H54 (cell line): ENCODE measurements around the gene ORM1.
A peak's percentile ranks its signal among the peaks of the same experiment; 100 is the strongest.
"Not testable (repeated sequence)": the region's sequence is repeated elsewhere in the genome, so short reads cannot be mapped to it uniquely, and the experiment has no call there.

Experiments
- DNase-seq: peaks from one replicate; pipeline ENCODE4 v3.0.0; 2011; ENCODE audit warnings: low spot score, mixed read lengths; ENCODE audit not compliant: insufficient read length
- FAIRE-seq: peaks from 3 replicates; lab custom pipeline; 2011; peaks lifted over from hg19 to GRCh38; lab: Jason Lieb, UNC
- POLR2A ChIP-seq: IDR thresholded peaks from 2 replicates; pipeline ENCODE4 v1.6.1; 2011; ENCODE audit warnings: low read depth, mild to moderate bottlenecking, low read length

Gene ORM1

GRCh38 chr9:114319147-114319546 lies 3.8 kb upstream of the ORM1 start:
- FAIRE-seq: no peak
- TF ChIP-seq POLR2A: no peak
- no peak for DNase-seq

GRCh38 chr9:114320710-114321109 lies 2.2 kb upstream of the ORM1 start:
- DNase-seq: peak; percentile 33
- FAIRE-seq: not testable (repeated sequence)

- TF ChIP-seq POLR2A: no peak
- DNase-seq (no peak), FAIRE-seq (no peak)
Observed at GRCh38 chr9:114321759-114322158, 1.1 kb upstream of the ORM1 start.

GRCh38 chr9:114322160-114322818 lies 609 bp upstream of the ORM1 start:
- FAIRE-seq: not testable (repeated sequence)

GRCh38 chr9:114323849-114324248 lies 951 bp downstream of the ORM1 start:
- not testable (repeated sequence) for FAIRE-seq, DNase-seq

More at GRCh38 chr9:114322160-114322818, 609 bp upstream of the ORM1 start:
- not testable (repeated sequence) for DNase-seq

- DNase-seq (no peak), FAIRE-seq (no peak)
- TF ChIP-seq POLR2A: no peak
Observed at GRCh38 chr9:114324492-114324891, 1.6 kb downstream of the ORM1 start.

- not testable (repeated sequence) for DNase-seq, FAIRE-seq
Observed at GRCh38 chr9:114324965-114325364, 2.1 kb downstream of the ORM1 start.

- FAIRE-seq, DNase-seq: not testable (repeated sequence)
Observed at GRCh38 chr9:114325684-114326254, 2.9 kb downstream of the ORM1 start.

GRCh38 chr9:114327749-114328148 lies 4.9 kb downstream of the ORM1 start:
- no peak for TF ChIP-seq POLR2A
- no peak for FAIRE-seq
- DNase-seq: no peak

- not testable (repeated sequence) for DNase-seq, FAIRE-seq
Observed at GRCh38 chr9:114328357-114328820, 5.5 kb downstream of the ORM1 start.

GRCh38 chr9:114328937-114329624 lies 6.2 kb downstream of the ORM1 start:
- DNase-seq, FAIRE-seq: not testable (repeated sequence)

- not testable (repeated sequence) for FAIRE-seq, DNase-seq
Observed at GRCh38 chr9:114329625-114330022, 6.7 kb downstream of the ORM1 start, which contains the start of gene ORM2. Gene ORM2 (plus strand): TSS chr9:114329869. CDS start chr9:114329905, 36 bp downstream.

- no peak for TF ChIP-seq POLR2A
- FAIRE-seq (no peak), DNase-seq (no peak)
Observed at GRCh38 chr9:114330636-114331035, 7.7 kb downstream of the ORM1 start.

GRCh38 chr9:114331229-114332195 lies 8.6 kb downstream of the ORM1 start:
- not testable (repeated sequence) for DNase-seq, FAIRE-seq

- not testable (repeated sequence) for DNase-seq, FAIRE-seq
Observed at GRCh38 chr9:114332474-114333040, 9.7 kb downstream of the ORM1 start.

- FAIRE-seq: not testable (repeated sequence)
Observed at GRCh38 chr9:114333718-114334117, 10.8 kb downstream of the ORM1 start.

More at GRCh38 chr9:114333718-114334117, 10.8 kb downstream of the ORM1 start:
- DNase-seq: not testable (repeated sequence)
